DMS79 (cell line): ENCODE results near the gene FXYD4.

Experiments
- DNase-seq: peaks from one replicate; lab custom pipeline; 2025; lab: John Stamatoyannopoulos, UW

FXYD4 gene

DNA sequence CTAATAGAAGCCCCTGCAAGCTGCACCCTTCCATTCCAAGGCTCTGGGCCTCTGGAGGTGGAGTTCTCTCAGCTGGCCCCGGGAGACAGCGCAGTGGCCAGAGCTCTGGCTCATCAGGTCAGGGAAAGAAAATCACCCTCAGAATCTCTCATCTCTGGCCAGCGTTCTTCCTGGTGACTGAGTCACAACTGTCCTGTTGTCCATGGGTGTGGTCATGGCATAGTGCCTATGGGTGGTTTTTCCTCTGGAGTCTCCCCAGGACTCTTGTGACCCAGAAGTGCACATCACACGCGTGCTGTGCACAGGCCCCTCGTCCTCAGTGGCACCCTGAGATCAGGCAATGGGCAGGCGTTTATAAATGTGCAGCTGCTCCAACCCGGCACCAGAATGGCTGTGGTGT lies 27.4 kb upstream of the FXYD4 start:
- DNase-seq, result no peak

DNA sequence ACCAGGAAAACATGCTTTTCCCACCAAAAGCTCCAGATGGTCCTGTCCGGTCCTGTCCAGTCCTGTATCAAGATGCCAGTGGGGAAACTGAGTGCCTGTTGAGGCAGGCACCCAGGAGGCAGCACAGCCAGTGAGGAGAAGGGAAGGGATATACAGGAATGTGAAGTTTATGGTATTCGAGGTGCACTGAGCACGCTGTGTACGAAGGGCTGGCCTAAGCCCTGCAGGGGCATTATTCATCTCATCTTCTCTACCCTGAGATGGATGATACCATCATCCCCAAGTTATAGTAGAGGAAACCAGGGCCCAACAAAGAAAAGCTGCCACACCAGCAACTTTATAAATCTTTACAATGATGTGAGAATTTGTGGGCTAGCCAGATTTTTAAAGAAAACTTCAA lies 23.4 kb upstream of the FXYD4 start:
- no peak for DNase-seq

DNA sequence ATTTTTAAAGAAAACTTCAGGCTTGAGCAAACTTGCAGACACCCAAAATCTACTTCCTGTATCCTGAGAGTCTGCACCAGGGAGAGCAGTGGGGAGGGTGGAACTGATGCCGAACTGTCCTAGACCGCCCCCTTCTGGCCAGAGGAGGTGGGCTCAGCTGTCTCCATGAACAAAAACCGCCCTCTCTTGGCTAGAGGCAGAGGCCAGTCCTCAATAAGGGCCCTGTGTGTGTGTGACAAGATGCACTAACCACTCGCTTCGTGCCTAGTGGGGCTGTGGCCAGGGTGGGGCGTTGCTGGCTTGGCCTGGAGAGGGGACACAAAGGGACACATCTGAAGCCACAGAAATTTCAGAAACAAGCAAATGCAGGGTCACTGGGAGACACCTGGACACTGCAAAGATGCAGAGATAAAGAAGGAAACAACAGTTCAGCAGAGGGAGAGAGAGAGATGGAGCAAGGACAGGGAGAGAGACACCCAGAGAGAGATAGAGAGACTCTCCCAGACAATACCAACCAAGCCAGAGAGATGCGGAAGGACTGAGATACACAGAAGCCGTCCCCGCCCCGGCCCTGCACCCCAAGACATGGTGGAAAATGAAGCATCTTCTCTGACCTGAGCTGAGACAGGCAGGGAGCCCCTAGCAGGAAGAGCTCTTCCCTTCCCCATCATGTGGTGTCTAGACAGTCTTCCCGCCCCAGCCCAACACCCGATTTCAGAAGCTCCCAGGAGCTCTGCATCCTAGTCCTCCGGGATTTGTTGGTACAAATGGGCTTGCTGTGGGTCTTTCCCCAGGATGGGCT lies 22.7 kb upstream of the FXYD4 start:
- DNase-seq, result no peak

DNA sequence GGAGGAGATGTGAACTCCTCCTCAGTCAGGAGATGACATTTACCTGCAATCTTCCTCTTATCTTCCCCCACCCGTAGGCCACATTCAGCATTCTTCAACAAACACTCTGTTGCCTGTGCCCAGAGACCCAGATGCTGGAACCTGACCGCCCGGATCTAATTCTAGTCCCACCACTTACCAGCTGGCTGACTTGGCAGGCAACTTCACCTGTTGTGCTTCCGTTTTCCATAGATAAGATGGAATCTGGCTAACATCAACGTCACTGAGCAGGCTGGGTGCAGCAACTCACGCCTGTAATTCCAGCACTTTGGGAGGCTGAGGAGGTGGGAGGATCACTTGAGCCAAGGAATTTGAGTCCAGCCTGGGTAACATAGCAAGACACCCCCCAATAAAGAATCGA lies 21.3 kb upstream of the FXYD4 start:
- no peak for DNase-seq

DNA sequence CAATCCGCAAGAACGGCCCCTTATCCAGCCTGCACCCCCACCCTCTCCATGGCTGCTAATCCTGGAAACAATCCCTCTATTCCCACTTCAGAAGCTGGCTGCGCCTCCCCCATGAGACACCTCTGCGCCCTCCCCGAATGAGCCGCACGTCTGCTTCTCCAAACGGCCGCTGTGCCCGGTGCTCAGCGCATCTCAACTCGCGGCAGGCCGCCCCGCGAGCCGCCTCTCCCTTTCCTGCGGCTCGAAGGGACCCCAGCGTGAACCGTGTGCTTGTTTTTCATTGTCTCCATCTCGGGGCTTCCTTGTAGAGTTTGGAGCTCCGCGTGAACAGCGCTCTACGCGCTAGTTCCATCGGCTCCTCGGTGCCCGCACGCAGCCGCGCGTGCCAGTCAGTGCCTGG lies 20.8 kb upstream of the FXYD4 start:
- no peak for DNase-seq

DNA sequence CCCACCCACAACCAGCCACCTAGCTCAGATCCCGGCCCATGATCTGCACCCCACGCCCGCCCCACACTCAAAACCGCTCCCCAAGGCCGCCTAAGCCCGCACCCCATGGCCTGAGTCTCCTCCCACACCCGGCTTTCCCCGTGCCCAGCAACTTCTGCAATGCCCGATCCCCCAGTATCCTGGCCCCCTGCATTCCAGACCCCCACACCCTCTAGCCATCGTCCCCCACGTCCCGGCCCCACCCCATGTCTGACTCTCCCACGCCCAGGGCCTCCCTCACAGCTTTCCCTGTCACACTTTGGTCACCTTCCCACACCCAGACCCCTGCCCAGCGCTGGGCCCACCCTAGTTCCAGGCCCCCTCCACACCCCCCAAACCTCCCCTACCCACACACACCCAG lies 20.1 kb upstream of the FXYD4 start:
- DNase-seq, result no peak

DNA sequence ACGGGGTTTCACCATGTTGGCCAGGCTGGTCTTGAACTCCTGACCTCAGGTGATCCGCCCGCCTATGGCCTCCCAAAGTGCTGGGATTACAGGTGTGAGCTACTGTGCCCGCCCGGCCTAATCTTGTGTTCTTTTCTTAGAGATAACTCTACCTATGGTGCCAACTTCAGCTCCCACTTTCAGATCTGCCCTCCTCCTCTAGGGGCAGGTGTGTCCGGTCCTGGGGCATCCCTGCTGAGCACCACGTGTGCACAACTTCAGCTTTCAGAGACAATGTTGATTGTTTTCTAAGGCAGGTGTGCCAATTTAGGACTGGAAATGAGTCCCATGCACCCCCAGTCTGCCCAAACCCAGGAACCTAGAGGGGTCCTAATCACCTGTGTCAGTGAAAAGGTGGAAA lies 18.5 kb upstream of the FXYD4 start:
- DNase-seq, result no peak

DNA sequence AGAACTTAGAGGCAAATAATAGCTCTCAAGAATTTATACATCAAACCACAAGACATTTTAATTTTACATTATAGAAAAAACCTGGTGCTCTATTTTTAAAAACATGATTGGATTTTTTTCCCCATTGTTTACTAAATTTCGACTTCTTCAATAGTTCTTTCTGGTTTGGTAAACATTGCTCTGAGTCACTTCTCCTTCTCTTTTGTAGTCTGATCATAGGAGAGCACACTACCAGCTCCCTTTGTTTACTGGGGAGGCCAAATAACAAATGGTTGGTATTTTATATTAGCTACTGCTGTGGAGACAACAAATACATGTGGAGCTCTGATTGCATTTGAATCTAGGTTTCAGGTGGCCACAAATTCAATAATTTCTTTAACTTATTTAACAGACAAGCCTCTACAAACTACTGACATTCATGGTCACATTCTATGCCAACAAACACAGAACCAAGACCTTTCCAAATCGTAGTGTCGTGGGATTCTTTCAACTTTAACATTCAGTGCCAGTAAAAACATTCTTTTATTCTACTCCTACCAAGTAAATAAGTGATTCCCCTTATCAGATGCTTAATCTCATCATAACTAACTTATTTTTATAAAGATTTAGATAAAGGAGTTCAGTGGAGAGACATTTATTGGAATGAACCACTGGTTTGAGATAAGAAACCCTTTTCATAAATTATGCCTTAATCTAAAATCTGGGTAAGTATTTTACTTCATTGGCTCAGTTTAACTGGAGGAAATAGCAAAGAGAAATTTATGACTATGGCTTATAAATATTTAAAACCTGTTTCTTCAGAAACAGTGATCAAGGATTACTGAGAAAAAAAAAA lies 17.7 kb upstream of the FXYD4 start:
- DNase-seq, result no peak

DNA sequence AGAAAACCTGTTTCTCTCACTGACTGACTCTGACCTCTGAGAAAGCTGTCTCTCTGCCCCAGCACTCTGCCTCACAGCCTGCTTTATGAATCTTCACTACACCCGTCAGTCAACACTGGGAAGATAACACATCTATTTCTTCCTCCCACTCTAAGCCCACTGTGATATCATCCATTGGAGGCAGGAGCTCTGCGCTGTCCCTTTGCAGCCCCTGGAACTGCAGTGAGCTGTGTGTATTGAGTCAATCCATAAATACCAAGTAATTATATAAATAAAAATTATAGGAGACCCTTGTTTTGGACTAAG lies 17.2 kb upstream of the FXYD4 start:
- DNase-seq, result no peak

DNA sequence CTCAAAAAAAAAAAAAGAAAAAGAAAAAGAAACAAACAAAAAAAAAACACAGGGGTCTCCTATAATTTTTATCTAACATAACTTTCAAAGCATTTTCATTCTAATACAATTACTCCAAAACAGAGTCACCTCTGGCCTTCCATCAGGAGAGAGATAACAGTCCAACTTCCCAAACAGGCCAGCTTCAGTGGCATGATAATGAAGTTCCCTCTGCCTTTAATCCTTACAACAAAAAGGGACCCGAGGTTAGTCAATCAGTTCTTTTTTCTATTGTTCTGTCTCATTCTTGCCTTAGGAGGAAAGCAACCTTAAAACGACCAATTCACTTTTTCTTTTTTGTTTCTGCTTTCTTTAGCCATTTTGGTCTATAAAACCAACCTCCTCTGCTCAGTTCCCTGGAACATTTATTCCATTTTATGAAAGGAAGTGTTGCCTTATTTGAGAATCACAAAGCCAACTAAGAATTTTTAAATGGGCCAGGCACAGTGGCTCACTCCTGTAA lies 16.5 kb upstream of the FXYD4 start:
- DNase-seq, result no peak

DNA sequence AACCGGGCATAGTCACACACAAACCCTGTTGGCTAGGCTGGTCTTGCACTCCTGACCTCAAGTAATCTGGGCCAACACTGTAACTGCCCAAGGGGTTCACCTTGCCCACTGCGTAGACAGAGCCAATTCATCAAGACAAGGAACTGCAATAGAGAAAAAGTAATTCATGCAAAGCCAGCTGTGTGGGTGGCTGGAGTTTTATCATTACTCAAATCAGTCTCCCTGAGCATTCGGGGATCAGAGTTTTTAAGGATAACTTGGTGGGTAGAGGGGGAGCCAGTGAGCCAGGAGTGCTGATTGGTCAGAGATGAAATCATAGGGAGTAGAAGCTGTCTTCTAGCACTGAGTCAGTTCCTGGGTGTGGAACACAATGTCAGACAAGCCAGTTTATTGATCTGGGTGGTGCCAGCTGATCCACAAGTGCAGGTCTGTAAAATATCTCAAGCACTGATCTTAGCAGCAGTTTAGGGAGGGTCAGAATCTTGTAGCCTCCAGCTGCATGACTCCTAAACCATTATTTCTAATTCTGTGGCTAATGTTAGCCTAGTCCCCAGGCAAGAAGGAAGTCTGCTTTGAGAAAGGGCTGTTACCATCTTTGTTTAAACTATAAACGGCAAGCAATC lies 15.6 kb upstream of the FXYD4 start:
- DNase-seq, result no peak

DNA sequence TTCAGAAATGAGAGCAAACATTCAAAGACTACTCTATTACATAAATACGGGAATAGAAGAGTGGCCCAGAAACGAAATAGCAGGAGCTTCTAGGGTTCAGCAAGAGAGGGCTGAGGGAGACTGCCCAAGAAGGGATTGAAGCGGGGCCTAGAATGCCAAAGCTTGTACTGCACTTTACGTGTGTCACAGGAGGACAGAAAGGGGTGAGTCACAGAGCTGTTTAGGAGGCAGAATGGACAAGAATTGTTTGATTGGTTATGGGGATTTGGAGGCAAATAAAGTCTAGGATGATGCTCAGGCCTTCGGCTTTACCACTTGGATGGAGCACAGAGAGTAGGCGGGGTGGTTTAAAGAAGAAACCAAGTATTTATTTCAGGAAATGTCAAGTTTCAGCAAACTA lies 11.3 kb upstream of the FXYD4 start:
- DNase-seq, result no peak

DNA sequence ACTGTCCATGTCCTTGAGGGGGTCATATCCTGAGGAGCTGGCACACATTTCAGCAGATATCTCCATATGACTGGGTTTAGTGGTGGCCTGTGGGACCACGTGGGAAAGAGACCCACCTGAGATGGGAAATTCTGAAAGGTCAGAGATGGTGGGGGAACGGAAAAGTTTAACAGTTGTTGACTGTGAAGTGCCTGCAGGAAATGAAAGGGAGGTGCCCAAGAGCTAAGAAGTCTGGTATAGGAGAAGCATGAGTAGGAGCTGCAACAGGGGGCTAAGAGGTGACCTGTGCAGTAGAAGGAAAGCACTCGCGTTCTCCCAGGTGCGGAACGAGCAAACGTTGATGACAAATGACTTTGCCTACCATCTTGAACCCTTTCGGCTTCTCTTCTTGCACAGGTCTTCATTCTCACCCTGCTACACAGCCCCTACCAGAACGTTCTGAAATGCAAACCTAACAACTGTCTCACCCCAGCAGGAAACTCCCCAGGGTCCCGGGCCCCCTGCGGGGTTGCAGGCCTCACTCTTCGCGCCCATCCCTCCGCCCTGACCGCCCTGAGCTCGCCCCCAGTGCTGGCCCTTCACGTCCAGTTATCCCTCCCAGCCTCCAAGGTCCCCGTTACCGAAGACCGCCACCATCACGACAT lies 9.8 kb upstream of the FXYD4 start:
- DNase-seq, result no peak

DNA sequence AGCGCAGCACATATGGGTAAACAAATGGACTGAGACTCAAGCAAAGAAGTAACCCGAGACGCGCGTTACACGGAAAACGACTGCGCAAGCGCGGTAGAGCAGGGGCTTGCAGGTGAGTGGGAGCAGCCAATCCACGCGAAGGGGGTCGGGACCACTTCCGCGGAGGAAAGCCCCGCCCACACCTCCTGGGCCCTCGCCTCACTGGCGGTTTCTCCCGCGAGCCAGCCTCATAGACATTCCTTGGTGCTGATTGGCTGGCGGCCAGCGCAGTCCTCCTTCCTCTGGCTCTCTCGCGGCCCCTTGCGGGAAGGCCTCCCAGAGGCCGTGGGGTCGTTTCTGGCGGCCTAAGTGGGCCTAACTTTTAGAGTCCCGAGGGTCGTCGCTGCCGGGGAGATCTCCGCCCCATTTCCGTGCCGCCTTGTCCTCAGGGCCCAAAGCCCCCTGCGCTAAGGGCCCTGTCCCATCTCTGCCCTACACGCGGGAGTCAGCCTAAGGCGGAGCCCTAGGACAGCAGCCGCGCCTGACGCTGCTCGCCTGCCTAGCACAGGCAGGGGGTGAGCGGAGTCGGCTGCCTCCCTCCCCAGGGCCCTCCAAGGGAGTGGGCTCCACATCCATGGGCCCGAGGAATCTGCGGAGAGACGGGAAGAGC lies 9.1 kb upstream of the FXYD4 start:
- DNase-seq, result peak; percentile 85

DNA sequence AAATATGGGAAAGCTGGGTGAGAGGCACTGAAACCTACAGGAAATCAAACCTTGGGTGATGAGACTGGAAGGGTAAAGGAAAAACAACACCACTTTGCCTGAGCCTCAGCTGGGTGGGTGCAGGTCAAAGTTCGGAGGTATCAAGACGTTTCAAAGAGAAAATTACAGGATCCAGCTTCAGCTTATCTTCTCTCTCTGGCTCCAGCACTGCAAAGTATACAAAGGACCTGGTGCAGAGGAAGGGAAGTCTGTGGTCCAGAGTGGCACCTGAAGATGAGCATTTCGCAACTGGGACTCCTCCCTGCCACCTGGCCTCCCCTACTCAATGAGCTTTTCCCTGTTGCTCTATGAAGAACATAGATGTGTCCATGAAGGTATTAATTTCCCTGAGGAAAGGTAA lies 6.4 kb upstream of the FXYD4 start:
- DNase-seq, result no peak

DNA sequence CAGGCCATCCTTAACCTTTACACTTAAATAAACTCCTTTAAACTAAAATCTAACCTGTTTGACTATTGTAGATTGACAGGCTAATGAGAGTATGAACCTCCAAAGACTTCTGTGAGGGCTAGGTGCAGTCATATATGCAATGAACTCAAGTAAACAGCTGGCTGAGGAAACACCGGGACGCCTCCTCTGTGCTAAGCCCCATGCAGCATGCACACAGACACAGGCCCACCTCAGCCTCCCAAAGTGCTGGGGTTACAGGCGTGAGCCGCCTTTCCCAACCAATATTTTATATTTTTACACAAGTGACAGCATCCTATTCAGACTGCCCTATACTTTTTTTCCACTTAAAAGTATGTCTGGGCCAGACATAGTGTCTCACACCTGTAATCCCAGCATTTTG lies 1.5 kb upstream of the FXYD4 start:
- DNase-seq, result no peak

DNA sequence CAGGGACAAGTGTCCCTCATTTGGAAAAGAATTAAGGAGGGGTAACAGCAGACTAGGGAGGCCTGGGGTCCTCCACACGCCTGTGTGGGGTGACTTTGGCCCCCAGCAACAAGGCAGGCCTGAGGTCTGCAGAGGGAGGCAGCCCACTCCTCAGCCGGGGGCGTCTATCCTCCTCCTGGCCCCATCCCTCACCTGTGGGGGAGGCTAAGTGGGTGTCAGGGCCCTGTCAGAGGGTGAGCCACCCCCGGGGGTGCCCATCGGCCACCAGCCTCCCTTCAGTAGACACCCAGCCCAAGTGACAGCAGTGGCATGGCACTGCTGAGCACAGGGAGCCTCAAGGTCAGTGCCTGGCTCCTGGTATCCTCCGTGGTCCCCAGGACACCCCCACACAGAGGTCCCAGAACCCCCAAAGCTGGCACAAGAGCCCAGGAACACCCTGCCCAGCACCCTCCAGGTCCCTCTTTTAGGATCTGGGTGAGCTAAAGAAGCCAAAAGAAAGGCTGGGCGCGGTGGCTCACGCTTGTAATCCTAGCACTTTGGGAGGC lies 693 bp upstream of the FXYD4 start:
- no peak for DNase-seq

DNA sequence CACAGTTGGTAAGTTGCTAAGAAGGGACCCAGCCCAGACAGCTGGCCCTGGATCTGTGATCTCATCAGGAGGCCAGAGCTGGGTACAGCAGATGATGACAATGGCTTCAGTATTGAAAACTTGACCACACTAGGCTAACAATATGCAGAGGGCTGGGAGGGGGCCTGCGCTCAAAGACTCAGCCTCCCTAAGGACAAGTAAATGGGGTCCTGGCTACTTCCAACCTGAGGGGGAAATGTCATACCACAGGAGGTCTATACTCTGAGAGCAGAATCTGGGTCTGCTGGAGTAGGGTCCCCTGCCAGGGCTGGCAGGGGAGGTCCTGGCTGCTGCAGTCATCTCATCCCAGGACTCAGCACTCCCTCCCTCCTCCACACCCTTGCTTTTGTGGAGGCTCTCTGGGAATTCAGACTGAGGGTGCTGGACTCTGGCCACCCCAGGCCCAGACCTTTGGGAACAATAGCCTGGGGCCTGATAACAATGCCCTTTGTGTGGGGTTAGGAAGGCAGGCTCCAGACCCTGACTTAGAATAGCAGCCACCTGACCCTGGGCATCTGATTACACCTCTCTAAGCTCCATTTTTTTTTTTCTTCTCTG lies 1.4 kb downstream of the FXYD4 start:
- no peak for DNase-seq

DNA sequence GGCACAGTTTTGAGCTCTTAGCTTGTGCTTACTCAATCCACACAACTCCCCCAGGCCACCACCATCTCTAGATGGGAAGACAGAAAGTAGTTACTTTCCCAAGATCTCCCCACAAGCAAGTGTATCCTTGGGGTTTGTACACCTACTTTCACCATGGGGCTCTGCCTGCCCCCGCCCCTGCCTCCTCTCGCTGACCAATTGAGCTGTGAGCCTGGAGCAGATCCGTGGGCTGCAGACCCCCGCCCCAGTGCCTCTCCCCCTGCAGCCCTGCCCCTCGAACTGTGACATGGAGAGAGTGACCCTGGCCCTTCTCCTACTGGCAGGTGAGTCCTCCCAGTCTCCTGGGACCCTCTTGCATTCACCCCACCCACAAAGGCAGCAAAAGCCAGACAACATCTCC lies 2.0 kb downstream of the FXYD4 start:
- no peak for DNase-seq

DNA sequence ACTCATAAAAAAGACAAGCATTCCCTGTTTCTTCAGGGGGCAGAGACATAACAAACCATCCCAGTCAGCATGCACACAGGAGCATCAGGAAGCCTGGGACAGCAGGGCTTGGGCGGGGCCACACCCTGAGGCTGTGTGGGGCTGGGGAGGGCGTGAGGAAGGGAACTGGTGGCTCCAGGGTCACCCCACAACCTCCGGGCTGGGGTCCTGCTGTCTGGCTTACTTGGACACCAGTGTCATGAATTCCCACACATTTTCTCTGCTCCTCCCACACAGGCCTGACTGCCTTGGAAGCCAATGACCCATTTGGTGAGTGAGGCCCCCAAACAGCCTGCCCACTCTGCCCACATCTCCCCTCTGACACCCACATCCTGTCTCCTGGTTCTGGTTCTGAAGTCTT lies 2.8 kb downstream of the FXYD4 start:
- DNase-seq, result no peak

DNA sequence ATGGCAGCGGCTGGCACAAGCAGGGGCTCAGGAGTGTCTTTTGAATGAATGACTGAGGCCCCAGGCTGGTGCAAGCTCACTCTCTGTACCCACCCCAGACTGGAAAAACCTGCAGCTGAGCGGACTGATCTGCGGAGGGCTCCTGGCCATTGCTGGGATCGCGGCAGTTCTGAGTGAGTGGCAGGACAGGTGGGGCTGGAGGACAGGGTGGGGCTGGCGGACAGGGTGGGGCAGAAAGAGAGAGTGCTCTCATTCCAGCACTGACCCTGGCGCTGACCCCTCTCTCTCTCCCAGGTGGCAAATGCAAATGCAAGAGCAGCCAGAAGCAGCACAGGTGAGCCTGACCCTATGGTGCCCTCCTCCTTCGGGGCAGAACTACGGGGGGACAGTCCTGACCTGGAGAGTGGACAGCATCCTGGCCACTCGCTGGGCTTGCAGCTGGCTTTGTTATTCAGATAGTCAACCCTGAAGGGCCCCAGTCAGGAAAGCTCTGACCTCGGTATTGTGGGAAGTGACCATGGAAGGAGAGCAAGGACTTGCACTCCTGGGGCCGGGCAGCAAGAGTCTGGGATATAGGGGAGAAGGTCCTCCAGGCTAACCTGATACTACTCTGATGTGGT lies 4.1 kb downstream of the FXYD4 start:
- DNase-seq, result no peak
